Measurements from ENCODE around the gene KAT6B.

DNA sequence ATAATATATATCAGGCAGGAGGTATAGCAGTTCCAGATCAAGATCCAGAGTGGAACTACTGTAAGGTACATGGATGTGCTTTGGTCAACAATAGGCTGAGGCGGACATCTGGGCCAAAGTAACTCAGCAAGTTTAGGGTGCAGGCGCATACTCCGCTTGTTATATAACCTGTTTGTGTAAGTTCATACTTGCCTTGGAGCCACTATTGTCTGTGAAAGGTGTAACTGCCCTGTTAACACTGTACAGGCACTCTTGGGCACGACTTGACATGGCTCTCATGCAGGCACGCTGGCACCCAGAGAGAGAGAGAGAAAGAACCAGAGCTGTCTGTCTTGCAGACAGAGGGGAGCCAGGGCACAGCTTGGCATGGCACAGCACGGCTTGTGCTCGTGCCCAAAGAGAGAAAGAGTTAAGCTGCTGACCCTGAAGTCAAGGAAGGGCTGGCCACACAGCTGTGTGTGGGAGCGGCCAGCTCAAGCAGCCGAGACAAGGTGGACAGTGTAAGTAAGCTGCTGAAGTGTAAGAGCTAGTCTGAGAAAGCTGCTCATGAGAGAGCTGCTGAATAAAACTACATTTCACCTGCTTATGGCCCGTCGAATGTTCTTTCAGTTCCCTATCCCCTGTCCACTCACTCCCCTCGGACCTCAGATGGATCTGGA is 47.8 kb upstream of the KAT6B start:
- no peak for TF ChIP-seq POLR2AphosphoS5 (IDR thresholded peaks at IDR 0.05)
- TF ChIP-seq, protein P1, sequence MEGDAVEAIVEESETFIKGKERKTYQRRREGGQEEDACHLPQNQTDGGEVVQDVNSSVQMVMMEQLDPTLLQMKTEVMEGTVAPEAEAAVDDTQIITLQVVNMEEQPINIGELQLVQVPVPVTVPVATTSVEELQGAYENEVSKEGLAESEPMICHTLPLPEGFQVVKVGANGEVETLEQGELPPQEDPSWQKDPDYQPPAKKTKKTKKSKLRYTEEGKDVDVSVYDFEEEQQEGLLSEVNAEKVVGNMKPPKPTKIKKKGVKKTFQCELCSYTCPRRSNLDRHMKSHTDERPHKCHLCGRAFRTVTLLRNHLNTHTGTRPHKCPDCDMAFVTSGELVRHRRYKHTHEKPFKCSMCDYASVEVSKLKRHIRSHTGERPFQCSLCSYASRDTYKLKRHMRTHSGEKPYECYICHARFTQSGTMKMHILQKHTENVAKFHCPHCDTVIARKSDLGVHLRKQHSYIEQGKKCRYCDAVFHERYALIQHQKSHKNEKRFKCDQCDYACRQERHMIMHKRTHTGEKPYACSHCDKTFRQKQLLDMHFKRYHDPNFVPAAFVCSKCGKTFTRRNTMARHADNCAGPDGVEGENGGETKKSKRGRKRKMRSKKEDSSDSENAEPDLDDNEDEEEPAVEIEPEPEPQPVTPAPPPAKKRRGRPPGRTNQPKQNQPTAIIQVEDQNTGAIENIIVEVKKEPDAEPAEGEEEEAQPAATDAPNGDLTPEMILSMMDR (IDR thresholded peaks at IDR 0.05): no peak

Measured in stomach (tissue), 4 donors.